HG03097 (cell line): ENCODE measurements around the gene NRG2.

ENCODE experiments used
- ATAC-seq: cut with Tn5 transposase; IDR thresholded peaks from one replicate; pipeline ENCODE4 v1.9.1; 2021; ENCODE audit not compliant: unreplicated experiment, low FRiP score

NRG2 gene

GRCh38 chr5:139975306-139975705 lies 67.8 kb downstream of the NRG2 start:
- ATAC-seq: no peak

DNA sequence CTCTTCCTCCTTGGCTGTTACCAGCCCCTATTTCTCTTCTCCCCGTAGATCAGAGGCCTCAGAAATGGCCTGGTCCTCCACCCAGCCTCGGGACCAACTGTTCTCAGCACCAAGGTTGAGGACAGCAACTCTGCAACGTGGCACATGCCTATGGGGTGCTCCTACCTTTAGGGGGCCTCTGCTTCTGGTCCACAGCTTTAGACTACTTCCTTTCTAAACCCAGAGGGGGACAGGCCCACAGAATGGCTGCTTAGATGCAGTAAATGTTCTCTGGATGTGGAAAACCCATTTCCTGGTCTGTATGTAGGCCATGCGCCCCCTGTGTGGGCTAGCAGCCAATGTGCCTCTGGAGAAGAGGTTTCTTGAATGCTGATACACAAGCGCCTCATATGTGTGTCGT lies 68.4 kb downstream of the NRG2 start:
- ATAC-seq: no peak

GRCh38 chr5:139971202-139971725 lies 71.8 kb downstream of the NRG2 start:
- no peak for ATAC-seq

DNA sequence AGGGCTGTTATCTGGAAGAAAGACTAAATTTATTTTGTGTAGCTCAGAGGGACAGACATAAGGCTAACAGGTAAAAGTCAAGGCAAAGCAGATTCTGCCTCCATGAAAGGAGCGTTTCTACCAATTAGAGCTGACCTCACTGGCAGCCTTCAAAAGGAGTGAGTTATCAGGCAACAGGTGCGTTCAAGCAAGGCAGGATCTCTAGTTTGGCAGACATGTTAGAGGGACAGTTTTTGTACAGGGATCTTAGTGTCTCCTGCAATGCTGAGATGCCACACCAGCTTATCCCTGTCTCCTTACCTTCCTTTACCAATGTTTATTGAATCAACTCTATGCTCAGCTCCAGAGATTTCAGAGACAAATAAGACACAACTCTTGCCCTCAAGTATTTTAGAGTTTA lies 73.8 kb downstream of the NRG2 start:
- ATAC-seq: no peak

DNA sequence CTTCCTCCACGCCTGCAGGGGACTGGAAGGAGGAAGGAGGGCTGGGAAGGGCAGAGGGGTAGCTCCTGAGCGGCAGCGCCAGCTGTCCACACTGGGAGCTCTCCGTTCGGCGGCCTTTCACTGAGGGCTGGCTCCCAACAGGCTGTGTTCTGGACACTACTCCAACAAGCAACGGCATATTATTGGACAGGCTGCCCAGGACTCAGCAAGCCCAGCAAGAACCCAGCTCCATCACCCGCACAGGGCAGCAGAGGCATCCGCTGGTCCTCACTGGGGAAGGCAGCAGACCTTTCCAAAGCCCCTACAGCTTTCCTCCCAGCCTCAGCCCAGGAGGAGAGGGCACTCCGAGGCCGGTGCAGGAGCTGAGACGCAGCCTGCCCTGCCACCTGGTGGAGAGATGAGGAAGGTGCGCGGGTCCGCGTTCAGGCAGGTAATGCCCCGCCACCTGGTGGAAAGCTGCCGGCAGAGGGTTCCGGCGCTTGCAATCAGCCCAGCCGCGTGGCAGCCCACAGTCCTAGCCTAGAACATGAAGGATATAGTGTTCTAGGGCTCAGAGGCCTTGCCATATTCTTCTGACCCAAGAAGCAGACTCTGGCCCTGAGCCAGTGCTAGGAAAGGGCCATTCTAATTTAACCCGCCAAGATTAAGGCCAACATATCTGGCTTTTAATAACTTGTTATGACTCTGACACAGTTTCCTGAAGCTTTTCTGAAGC lies 74.4 kb downstream of the NRG2 start:
- peak; percentile 88 for ATAC-seq

DNA sequence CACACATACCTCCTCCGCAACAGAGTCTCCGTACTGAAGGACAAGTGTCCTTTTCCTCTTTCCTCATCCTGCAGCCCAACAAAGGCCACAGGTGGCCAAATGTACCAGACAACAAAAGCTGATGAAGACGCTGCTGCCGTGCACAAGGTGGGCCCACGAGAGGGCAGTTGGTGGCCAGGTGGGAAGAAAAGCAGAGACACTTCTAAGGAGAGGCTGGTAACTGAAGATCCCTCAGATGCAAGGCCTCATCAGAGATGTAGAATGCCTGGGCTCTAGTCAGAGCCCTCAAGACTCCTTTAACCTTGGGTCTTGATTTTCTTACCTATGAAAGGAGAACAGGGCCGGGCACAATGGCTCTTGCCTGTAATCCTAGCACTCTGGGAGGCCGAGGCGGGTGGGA lies 75.7 kb downstream of the NRG2 start:
- ATAC-seq: no peak

DNA sequence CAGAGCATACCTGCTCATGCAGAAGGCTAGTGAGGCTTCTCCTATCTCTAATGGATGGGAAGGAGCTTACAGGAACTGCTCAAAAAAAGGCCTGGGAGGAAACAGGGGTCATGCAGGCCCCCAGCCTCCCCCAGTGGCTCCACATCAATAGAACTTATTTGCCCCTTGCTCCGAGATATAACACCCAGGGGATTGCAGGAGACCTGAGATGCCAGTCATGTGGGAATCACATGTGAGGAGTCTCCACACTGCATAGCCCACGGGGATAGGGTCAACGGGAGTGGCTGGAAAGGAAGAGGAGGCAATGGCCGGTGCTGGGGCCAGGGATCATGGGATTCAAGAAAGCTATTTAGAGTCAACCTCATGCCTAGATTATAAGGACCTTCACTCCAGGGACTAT lies 76.2 kb downstream of the NRG2 start:
- ATAC-seq: no peak

GRCh38 chr5:139964994-139965565 lies 78.0 kb downstream of the NRG2 start:
- ATAC-seq: no peak

DNA sequence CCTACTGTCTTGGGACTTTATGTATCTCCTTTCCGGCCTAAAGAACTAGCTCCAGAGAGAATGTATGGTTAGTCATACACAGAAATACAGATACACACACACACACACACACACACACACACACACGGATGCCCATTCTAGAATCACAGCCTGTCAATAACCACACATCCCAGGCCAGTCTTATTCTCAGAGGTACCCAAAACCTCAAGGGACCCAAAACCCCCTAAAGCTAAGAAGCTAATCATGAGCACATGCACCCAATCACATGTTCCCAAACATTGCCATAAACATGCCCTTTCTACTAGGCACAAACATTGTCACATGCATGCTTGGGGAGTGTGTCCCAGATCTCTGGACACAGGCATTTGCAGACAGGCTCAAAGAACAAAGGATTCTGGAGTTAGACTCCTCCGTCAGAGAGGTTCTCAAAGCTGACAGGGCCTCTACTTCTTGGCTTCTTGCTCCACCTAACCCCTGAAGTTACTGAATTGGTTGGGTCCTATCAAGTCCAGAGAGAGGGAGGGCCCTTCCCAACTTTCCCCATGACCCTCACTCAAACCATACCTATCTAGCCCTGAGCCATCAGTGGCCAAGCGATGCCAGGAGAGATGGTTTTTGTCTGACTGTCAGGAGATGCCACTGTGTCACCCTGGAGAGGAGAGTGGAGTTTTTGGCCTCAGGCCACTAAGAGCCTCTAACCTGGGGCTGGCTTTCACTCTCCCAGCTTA lies 78.7 kb downstream of the NRG2 start:
- ATAC-seq: no peak

GRCh38 chr5:139962445-139962844 lies 80.7 kb downstream of the NRG2 start:
- no peak for ATAC-seq

- no peak for ATAC-seq
Measured at GRCh38 chr5:139961435-139962157, 81.5 kb downstream of the NRG2 start.

- ATAC-seq: peak; percentile 71
Measured at GRCh38 chr5:139960723-139961383, 82.2 kb downstream of the NRG2 start.

GRCh38 chr5:139958432-139959148 lies 84.5 kb downstream of the NRG2 start:
- ATAC-seq: no peak

GRCh38 chr5:139956342-139956741 lies 86.8 kb downstream of the NRG2 start:
- ATAC-seq: no peak

DNA sequence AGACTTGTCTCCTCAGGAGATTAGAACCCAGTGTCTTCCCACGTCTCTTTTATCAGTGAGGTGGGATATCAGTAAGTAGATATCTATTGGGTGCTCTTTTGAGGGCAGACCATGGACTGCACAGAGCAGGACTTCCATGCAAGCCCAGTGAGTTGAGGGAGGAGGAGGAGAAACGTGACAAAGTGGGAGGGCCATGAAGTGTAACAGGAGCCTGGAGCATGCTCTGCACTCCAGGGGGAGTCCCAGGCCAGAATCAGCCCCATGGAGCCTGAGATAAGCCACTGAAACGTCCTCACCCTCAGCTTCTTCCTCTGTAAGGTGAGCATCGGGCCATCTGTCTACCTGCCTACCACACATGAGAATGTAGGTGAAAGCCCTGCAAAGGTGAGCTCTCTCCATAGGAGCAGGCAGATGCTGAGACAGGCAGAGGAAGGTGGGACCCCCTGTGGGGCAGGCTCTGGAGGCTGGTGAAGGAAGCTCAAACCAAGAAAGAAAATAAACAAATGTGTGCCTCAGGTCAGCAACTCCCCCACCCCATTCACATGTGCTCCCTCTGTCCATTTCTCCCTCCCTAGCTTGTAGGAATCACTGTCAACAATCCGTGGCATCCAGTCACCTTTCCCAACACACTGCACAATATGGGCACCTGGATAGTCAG lies 87.4 kb downstream of the NRG2 start:
- ATAC-seq: no peak

DNA sequence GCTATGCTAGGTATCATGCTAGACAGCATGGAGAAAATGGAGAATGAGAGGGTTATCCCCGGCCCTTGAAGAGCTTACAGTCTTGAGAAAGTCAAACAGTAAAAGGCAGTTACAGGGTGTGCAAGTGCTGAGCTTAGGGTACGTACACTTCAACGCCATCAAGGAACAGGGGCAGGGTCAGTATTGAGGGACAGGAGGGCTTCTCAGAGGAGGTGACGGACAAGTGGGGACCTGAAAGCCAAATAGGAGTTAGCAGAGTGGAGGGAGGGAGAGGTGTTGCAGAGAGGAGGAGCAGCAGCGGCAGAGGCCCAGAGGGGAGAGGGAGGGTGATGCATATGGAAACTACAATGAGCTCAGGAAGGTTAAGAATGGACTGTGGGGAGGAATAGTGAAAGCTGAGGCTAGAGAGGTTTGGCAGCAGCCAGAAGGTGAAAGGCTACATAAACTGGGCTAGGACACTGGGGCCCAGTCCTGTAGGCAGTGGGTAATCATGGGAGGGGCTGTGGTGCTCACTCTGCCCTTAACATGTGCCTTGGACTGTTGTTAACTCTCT lies 88.0 kb downstream of the NRG2 start:
- ATAC-seq: no peak

DNA sequence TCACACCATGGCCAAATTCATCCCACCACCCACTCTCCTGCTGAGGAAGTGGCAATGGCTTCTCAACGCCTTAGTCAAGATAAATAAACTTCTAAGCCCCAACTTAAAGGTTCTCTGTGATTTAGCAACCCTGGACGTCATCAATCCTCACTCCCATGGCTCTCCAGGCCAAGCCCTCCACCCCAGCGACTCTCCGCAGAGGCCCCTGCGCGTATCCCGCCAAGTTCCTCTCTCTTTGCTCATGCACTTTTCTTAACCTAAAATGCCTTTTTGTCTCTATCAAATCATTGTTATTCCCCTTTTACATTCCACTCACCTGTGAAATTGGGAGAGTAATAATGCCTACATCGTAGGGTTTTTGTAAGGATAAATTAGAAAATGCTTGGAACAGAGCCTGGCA lies 88.6 kb downstream of the NRG2 start:
- ATAC-seq: no peak

- ATAC-seq: no peak
Measured at GRCh38 chr5:139954022-139954421, 89.1 kb downstream of the NRG2 start.

- ATAC-seq: no peak
Measured at GRCh38 chr5:139952574-139952973, 90.5 kb downstream of the NRG2 start.
